ENCODE data around the gene MEIS1.
A peak's percentile ranks its signal among the peaks of the same experiment; 100 is the strongest.

The MEIS1 gene

GRCh38 chr2:66568650-66569300, 133.8 kb downstream of the MEIS1 start:
- DNase-seq (ENCODE audit: low read depth) = no peak
- TF ChIP-seq, protein P1, sequence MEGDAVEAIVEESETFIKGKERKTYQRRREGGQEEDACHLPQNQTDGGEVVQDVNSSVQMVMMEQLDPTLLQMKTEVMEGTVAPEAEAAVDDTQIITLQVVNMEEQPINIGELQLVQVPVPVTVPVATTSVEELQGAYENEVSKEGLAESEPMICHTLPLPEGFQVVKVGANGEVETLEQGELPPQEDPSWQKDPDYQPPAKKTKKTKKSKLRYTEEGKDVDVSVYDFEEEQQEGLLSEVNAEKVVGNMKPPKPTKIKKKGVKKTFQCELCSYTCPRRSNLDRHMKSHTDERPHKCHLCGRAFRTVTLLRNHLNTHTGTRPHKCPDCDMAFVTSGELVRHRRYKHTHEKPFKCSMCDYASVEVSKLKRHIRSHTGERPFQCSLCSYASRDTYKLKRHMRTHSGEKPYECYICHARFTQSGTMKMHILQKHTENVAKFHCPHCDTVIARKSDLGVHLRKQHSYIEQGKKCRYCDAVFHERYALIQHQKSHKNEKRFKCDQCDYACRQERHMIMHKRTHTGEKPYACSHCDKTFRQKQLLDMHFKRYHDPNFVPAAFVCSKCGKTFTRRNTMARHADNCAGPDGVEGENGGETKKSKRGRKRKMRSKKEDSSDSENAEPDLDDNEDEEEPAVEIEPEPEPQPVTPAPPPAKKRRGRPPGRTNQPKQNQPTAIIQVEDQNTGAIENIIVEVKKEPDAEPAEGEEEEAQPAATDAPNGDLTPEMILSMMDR (conservative IDR thresholded peaks at IDR 0.05; ENCODE audit: control insufficient read depth, insufficient read depth, low read depth, low read length) = no peak

GRCh38 chr2:66569321-66569851, 134.5 kb downstream of the MEIS1 start:
- TF ChIP-seq, protein P1 (conservative IDR thresholded peaks at IDR 0.05; ENCODE audit: control insufficient read depth, insufficient read depth, low read depth, low read length) = no peak
- no peak overlapping the region for H3K4me3 ChIP-seq (ENCODE audit: control insufficient read depth, low read depth, low read length)
- DNase-seq (ENCODE audit: low read depth) = peak; percentile 78

More at GRCh38 chr2:66568650-66569300, 133.8 kb downstream of the MEIS1 start:
- H3K4me3 ChIP-seq (ENCODE audit: control insufficient read depth, low read depth, low read length) = no peak overlapping the region

DNA sequence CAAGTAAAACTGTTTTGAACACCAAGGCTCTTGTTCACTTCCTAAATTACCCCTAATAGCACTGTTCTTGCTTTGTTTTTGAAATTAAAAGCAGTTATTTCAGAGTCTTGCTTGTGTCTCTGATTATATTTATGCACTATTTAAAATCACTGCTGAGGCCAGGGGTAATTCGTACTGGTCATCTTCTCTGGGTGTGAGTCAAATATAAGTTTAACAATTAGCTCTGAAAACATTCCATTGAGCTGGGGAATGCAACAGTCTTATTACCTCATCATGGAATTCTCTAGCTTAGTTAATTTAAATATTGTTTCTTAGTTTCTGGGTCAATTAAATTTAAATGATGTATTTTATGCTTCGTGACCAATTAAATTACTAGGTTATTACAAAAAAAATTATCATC, 135.0 kb downstream of the MEIS1 start:
- TF ChIP-seq, protein P1 (conservative IDR thresholded peaks at IDR 0.05; ENCODE audit: control insufficient read depth, insufficient read depth, low read depth, low read length) = no peak
- no peak for DNase-seq (ENCODE audit: low read depth)
- no peak overlapping the region for H3K4me3 ChIP-seq (ENCODE audit: control insufficient read depth, low read depth, low read length)

- DNase-seq (ENCODE audit: low read depth) = no peak
- TF ChIP-seq, protein P1 (conservative IDR thresholded peaks at IDR 0.05; ENCODE audit: control insufficient read depth, insufficient read depth, low read depth, low read length) = no peak
- no peak overlapping the region for H3K4me3 ChIP-seq (ENCODE audit: control insufficient read depth, low read depth, low read length)
Observed at GRCh38 chr2:66570471-66570870, 135.5 kb downstream of the MEIS1 start.

GRCh38 chr2:66571918-66572317, 137.0 kb downstream of the MEIS1 start:
- no peak overlapping the region for H3K4me3 ChIP-seq (ENCODE audit: control insufficient read depth, low read depth, low read length)
- TF ChIP-seq, protein P1 (conservative IDR thresholded peaks at IDR 0.05; ENCODE audit: control insufficient read depth, insufficient read depth, low read depth, low read length) = no peak
- peak; percentile 55 for DNase-seq (ENCODE audit: low read depth)

GRCh38 chr2:66572391-66572790, 137.5 kb downstream of the MEIS1 start:
- TF ChIP-seq, protein P1 (conservative IDR thresholded peaks at IDR 0.05; ENCODE audit: control insufficient read depth, insufficient read depth, low read depth, low read length) = no peak
- no peak for DNase-seq (ENCODE audit: low read depth)
- no peak overlapping the region for H3K4me3 ChIP-seq (ENCODE audit: control insufficient read depth, low read depth, low read length)

Measured in fibroblast of mammary gland (primary cell).